ENCODE measurements around the gene CDKAL1.

CDKAL1 gene

DNA sequence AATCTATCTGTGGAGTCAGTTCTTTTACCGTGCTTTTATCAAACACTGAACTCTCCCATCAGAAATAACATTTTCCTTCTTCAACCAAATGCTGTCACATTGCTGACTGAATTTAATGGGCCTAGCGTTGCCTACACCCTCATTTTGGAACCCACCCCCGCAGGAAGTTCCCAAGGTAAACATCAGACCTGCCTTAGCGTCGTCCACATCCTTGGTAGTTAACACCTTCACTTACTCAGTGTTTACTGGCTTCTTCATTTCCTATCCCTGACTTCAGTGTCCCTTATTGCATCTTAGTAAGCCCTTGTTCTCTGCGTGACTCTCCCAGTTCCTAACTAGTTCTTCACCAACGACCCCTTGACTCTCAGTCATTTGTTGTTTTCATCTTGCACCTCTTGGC lies 567.9 kb downstream of the CDKAL1 start:
- no peak for DNase-seq (ENCODE audit: low spot score)
- TF ChIP-seq, protein P1, sequence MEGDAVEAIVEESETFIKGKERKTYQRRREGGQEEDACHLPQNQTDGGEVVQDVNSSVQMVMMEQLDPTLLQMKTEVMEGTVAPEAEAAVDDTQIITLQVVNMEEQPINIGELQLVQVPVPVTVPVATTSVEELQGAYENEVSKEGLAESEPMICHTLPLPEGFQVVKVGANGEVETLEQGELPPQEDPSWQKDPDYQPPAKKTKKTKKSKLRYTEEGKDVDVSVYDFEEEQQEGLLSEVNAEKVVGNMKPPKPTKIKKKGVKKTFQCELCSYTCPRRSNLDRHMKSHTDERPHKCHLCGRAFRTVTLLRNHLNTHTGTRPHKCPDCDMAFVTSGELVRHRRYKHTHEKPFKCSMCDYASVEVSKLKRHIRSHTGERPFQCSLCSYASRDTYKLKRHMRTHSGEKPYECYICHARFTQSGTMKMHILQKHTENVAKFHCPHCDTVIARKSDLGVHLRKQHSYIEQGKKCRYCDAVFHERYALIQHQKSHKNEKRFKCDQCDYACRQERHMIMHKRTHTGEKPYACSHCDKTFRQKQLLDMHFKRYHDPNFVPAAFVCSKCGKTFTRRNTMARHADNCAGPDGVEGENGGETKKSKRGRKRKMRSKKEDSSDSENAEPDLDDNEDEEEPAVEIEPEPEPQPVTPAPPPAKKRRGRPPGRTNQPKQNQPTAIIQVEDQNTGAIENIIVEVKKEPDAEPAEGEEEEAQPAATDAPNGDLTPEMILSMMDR (IDR thresholded peaks at IDR 0.05; ENCODE audit: extremely low read depth, insufficient read depth, missing control alignments): no peak
- in situ Hi-C loops (cut with MboI; ENCODE audit: low pct_unique_long_range_greater_than_20kb, low sequenced_read_pairs, unreplicated experiment): no loop called here

DNA sequence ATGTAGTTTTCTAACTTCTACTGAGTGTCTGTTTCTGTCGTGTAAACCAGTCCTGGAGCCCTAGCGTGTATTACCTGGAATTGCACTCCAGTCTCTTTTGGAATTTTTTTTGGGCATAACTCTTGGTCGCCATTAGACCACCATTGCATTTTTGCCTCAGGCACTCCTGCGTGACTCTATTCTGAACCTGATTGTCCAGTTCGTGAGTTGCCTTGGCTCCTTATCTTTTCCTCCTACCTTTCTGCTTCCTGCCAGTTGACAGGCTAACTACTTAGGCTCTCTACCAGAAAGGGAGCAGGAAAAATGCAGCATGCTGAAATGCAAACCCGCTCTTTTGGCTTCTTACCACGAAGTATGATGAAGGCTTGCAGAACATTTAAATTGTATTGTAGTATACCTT lies 568.4 kb downstream of the CDKAL1 start:
- in situ Hi-C loops (cut with MboI; ENCODE audit: low pct_unique_long_range_greater_than_20kb, low sequenced_read_pairs, unreplicated experiment): no loop called here
- DNase-seq (ENCODE audit: low spot score): no peak
- TF ChIP-seq, protein P1 (IDR thresholded peaks at IDR 0.05; ENCODE audit: extremely low read depth, insufficient read depth, missing control alignments): no peak

DNA sequence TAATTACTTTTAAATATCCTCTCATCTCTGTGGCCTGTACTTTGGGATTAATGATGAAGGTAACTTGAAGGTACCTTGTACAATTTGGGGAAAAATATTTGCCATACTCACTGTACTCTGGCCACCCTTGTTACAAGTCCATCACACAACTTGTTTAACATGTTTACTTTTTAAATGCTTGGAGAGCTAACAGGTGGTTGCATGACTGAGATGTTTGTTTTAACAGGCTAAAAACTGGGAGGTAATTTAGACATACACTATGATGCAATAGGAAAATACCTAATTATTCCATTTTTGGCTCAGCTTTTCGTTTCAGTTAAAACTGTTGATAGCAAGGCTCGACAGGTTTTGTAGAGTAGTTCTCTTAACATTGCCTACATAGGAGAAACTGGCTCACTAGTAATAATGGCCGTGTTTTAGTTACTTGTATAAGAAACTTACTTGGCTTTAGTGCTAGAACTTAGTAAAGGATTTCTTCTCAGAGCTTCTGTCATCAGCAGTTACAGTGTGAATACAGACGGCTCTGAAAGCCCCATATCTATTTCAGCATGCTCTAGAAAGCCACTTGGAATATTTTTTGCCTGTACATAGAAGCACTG lies 569.5 kb downstream of the CDKAL1 start:
- DNase-seq (ENCODE audit: low spot score): no peak

DNA sequence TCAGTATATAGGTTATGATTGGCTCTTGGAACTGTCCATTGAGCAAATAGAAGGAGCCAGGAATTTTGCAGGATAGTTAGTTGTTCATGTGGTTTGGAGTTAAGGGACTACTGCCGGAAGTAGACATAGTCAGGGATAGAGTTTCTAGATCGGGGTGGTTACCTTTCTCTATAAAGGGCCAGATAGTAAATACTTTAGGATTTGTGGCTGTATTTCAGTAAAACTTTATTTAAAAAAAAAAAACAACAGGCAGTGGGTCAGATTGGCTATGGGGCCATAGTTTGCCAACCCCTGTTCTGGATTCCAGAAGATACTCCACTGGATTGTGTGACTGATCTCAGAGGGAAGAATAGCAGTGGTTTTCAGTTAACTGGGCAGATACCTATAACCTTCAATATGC lies 570.0 kb downstream of the CDKAL1 start:
- TF ChIP-seq, protein P1 (IDR thresholded peaks at IDR 0.05; ENCODE audit: extremely low read depth, insufficient read depth, missing control alignments): no peak
- no peak for DNase-seq (ENCODE audit: low spot score)
- in situ Hi-C loops (cut with MboI; ENCODE audit: low pct_unique_long_range_greater_than_20kb, low sequenced_read_pairs, unreplicated experiment): no loop called here

More for the DNA sequence above, 569.5 kb downstream of the CDKAL1 start:
- TF ChIP-seq, protein P1 (IDR thresholded peaks at IDR 0.05; ENCODE audit: extremely low read depth, insufficient read depth, missing control alignments): no peak
- in situ Hi-C loops (cut with MboI; ENCODE audit: low pct_unique_long_range_greater_than_20kb, low sequenced_read_pairs, unreplicated experiment): no loop called here

DNA sequence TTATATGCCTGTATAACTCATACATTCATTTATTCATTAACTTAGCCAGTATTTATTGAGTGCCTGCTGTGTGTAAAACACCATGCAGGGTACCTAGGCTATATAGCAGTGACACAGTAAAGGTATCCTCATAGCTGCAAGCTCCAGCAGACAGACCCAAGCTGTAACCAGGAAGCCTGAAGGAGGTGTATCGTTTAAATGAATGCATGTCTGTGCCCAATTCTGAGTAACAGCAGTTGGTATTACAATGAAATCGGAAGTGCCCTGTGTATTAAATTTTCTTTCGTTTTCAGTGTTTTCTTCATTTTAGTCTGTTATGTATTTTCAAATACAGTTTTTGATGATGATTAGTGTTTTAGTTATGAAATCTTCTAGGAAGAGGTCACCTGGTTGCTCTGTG lies 573.5 kb downstream of the CDKAL1 start:
- DNase-seq (ENCODE audit: low spot score): no peak
- TF ChIP-seq, protein P1 (IDR thresholded peaks at IDR 0.05; ENCODE audit: extremely low read depth, insufficient read depth, missing control alignments): no peak
- in situ Hi-C loops (cut with MboI; ENCODE audit: low pct_unique_long_range_greater_than_20kb, low sequenced_read_pairs, unreplicated experiment): no loop called here

DNA sequence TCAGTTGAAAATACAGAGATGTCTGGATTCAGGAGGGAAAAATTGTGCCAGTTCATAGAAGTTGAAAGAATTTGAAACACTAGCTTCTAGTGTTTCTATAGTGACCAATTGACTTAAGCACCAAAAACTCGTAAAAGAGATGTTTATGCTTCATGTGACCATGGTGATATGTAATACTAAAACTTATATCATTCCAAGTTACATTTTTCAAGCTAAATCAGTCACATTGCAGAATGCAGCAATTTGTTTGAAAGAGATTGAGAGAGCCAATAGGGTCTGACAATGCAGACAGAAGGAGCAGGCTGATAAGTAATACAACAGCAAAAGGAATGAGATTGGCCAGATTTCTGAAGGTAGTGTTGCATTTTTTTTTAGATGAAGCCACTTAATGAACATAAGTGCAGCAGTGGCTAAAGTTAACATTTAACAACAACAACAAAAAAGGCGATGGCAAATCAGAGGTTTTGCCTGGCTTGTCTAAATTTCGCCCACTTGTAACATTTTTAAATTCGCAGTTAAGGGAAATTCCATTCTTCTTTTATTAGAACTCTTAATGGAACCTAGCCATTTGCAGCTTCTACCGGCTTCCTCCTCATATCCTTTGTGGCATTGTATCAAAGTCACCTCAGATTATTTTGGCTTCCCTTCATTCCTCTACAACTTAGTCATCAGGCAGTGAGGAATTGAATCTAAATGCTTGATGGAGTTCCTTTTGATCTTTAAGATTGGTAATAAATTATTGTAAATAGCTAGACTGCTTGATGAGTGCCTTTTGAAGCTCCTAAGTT lies 575.3 kb downstream of the CDKAL1 start:
- TF ChIP-seq, protein P1 (IDR thresholded peaks at IDR 0.05; ENCODE audit: extremely low read depth, insufficient read depth, missing control alignments): no peak
- no peak for DNase-seq (ENCODE audit: low spot score)
- in situ Hi-C loops (cut with MboI; ENCODE audit: low pct_unique_long_range_greater_than_20kb, low sequenced_read_pairs, unreplicated experiment): no loop called here
